Neuron (in vitro differentiated cells): ENCODE results near the gene KXD1.

Experiments
- H2AFZ ChIP-seq: one replicate; pipeline ENCODE4 v1.6.1; 2013; ENCODE audit warnings: low read depth, mild to moderate bottlenecking, inconsistent platforms, low read length, moderate library complexity
- H3K27me3 ChIP-seq: one replicate; pipeline ENCODE4 v1.6.1; 2013; ENCODE audit warnings: low read length; ENCODE audit not compliant: insufficient read depth
- H3K36me3 ChIP-seq: one replicate; pipeline ENCODE4 v1.6.1; 2013; ENCODE audit warnings: low read length; ENCODE audit not compliant: insufficient read depth
- H3K4me1 ChIP-seq: one replicate; pipeline ENCODE4 v1.6.1; 2013; ENCODE audit warnings: low read length; ENCODE audit not compliant: insufficient read depth
- H3K4me3 ChIP-seq: 2 replicates; pipeline ENCODE4 v1.5.1; 2013; ENCODE audit warnings: mild to moderate bottlenecking, low read length, moderate library complexity
- H3K9me3 ChIP-seq: one replicate; pipeline ENCODE4 v1.6.1; 2013; ENCODE audit warnings: low read length

The KXD1 gene

DNA sequence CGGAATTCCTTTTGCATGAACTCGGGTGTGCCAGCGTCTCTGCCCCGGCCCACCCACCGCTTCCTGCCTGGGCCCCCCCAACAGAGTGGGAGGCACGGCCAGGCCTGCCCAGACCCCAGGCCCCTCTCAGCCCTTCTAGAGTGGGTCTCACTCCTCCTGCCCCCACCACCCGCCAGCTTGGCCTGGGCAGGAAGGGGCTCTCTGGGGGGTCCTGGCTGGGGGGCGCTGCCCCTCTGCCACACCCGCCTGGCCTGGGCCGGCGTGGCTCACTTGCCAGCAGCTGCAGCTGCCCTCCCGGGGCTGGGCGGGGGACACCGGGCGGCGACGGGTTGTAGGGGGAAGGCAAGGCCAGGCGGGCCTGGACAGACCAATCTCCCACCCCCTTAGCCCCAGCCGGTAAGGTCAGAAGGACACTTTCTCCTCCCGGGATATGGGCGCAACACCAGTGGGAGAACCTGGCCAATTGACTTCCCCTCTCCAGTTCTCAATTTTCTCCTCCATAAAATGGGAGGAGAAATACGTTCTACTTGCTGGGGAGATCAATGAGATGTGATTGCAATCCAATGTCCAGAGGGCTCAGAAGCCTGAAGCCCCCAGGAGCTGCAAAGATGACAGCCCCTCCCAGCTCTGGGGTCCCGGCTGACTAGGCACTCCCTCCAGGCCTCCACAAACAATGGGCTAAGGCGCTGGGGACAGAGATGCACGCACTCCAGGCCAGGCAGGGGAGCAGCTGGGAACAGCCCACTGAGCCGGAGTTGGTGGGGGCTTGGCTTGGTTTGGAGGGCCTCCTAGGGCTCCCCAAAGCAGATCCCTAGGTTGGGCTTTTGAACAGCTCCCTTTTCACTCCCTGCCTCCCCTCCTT is 46.5 kb downstream of the KXD1 start:
- Histone ChIP-seq H3K9me3 (no peaks in the 10 kb centered on the region), H3K27me3 (peaks cover 72% of the 10 kb centered on the region), H3K36me3 (no peaks in the 10 kb centered on the region), H2AFZ (no peak overlapping the region), H3K4me3 (no peak overlapping the region), H3K4me1 (peaks cover 16% of the 10 kb centered on the region)

DNA sequence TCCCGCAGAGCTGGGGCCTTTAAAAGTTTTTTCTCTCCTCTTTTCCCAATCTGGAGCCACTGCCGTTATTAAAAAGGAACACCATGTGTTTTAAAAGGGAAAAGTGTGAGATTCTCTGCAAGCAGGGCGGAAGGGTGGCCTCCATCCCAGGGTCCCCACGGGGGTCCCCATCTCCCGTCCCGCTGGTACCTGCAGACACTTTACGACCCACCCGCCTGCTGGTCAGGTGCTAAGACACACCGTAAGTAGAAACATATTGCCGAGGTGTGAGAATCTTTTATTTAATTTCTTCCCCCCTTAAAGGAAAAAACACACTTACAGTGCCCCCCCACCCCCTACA is 47.1 kb downstream of the KXD1 start:
- H3K27me3 ChIP-seq: peaks cover 75% of the 10 kb centered on the region
- no peaks in the 10 kb centered on the region for H3K36me3 ChIP-seq
- no peaks in the 10 kb centered on the region for H3K9me3 ChIP-seq
- H3K4me1 ChIP-seq: peaks cover 16% of the 10 kb centered on the region
- no peak overlapping the region for H3K4me3 ChIP-seq
- no peak overlapping the region for H2AFZ ChIP-seq

DNA sequence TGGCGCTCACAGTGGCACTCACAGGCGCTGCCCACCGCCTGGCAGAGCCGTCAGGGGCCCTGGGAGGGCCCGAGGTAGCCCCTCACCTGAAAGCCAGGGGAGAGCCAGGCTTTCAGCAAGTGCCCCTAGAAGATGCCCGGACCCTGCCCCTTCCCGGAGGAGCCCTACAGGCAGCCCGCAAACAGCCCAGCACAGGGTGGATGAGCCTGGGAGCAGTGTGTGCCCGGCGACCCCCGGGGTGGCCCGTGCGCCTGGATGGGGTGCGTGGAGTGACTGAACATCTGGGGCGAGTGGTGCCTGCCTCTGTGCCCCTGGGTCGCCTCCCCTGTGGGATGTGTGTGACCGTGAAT is 47.5 kb downstream of the KXD1 start:
- Histone ChIP-seq H3K9me3 (no peaks in the 10 kb centered on the region), H3K36me3 (no peaks in the 10 kb centered on the region), H2AFZ (no peak overlapping the region), H3K4me1 (peaks cover 19% of the 10 kb centered on the region), H3K27me3 (peaks cover 78% of the 10 kb centered on the region), H3K4me3 (no peak overlapping the region)

DNA sequence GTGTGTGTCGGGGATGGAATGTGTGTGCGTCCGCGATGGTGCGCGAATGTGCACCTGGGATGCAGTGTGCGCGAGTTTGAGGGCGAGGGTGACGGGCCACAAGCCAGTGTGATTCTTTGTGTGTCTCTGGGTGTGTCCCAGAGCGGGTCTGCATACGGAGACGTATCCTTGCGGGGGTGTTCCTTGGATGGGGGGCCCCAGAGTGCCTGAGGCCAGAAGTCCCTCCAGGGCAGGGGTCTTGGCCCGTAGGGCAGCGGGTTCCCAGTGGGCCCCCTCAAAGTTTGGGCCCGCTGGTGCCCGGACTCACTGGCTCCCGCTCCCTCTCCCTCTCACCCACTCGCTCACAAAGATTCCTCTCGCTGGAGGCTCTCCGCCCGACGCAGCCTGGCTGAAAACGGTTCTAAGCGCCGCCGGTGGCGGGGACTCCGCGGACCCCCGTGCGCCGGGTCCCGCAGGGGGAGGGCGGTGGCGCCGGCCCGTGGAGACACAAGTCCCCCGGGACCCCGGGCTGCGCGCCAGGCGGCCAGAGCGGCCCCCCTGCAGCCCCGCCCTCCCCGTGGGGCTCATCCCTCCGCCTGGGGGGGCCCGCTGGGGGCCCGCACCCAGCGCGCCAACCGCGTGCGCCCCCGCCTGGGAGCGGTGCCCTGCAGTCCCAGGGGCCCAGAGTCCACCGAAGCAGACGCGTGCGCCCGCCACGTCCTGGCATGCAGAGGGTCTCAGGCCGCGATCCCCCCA is 48.0 kb downstream of the KXD1 start:
- Histone ChIP-seq H3K4me1 (peaks cover 23% of the 10 kb centered on the region), H3K4me3 (no peak overlapping the region), H3K9me3 (no peaks in the 10 kb centered on the region), H3K36me3 (no peaks in the 10 kb centered on the region), H3K27me3 (peaks cover 84% of the 10 kb centered on the region), H2AFZ (no peak overlapping the region)

DNA sequence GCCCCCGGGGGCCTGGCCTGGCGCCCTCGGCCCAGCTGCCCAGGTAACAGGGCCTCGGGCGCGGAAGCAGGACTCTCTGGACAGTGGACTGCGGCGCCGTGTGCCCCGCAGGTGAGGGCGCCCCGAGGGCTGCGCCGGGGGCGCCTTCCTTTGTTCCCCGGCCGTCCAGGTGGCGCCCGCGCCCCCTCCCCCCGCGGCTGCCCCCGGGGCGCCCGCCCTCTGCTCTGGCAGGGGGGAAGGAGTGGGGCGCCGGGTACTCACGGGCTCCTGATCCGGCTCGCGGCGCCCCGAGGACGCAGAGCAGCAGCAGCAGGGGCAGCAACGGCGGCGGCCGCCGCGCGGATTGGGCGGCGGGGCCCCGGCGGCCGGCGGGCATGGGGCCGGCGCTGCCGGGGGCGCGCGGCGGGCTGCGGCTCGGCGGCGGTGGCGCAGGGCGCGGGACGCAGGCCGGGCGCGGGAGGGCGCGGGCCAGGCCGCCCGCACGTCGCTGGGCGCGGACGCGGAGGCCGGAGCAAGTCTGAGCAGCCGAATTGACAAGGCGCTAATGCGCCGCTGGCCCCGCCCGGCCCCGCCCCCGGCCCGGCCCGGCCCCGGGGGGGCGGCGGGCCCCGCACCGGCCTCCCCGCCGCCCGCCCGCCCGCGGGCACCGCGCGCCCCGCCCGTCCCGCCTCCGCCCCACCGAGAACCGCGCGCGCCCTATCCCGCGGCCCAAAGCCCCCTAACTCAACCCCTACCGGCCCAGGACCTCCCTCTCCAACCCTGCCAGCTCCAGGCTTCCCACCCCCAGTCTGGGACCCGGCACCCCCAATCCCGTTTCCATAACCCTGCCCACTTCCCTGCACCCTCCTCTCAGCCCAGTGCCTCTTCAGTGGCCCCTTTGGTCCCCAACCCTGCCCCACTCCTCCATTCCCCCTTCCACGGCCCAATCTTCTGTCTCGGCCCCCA is 48.9 kb downstream of the KXD1 start, which contains the start of gene CRLF1:
Gene CRLF1 (minus strand): TSS at position 519 of the 945 bp plus-strand sequence. CDS start 143 bp downstream, at position 376.
- H3K4me1 ChIP-seq: peaks cover 31% of the 10 kb centered on the region
- H3K36me3 ChIP-seq: no peaks in the 10 kb centered on the region
- no peak within 1 kb of the TSS for H3K4me3 ChIP-seq
- H2AFZ ChIP-seq: no peak within 1 kb of the TSS
- no peaks in the 10 kb centered on the region for H3K9me3 ChIP-seq
- peaks cover 89% of the 10 kb centered on the region for H3K27me3 ChIP-seq

DNA sequence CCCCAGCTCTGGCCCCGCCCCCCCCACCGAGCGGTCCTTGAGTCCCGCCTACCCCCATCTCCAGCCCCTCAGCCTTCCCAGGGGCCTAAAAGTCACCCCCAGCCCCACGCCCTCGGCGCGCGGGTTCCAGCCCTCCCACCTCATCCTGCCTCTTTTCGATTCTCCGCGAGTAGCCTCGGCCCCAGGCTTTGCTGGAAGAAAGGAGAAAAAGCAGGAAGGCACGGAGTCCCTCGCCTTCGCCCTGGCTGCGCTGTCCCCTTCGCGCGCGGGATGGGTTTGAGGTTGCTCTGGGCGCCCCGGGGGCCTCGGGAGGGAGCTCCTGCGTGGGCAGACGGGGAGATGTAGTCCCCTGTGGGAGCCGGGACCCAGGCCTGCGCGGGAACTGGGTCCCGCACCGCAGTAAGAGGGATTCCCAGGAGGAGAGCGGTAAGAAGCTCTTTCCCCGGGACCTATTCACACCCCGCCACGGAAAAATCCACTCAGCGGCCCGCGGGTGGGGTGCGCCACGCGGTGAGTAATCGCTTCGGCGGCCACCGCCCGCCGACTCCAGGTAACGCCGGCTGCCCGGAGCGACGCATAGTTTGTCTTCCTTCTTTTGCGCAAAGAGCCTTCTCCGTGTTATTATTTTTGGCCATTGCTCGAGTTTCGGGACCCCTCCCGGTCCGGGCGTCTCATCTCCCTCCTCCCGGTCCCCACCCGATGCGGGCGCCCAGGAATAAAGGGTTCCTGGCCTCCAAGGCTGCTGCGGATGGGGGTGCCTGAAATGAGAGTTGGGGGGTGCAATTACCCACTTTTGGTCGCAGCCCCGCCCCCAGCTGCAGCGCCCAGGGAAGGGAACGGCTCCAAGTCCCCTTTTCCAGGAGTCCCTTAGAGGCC is 49.8 kb downstream of the KXD1 start:
- Histone ChIP-seq H2AFZ (no peak overlapping the region), H3K27me3 (peaks cover 90% of the 10 kb centered on the region), H3K36me3 (no peaks in the 10 kb centered on the region), H3K4me3 (no peak overlapping the region), H3K9me3 (no peaks in the 10 kb centered on the region), H3K4me1 (peaks cover 40% of the 10 kb centered on the region)

DNA sequence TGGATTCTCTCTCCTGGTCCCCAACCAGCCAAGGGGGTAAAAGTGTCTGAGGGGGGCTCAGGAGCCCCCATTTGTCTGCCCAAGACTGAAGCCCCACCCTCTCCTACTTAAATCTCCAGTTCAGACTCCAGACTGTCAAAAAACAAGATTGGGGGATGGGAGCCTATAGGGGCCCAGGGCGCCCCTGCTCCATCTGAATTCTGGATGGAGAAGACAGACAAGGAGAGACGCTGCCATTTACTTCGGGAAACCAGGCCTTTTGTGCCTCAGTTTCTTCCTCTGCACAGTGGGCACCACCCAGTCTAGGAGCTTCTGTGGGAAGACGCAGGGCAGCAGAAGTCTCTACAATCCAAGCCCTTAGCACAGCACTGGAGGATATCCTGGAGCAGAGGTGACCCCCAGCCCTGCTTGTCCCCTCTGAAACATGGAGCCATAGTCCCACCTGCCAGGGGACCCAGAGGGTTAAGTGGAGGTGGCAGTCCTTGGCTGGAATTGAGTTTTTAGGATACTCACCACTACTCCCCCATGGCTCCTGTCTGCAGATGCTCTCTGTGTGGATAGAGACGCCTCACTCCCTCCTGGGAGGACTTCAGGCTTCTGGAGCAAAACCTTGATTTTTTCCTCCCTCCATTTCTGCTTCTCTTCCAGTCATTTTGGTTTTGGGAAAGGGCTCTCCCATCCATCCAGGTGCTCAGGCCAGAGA is 50.6 kb downstream of the KXD1 start:
- peaks cover 43% of the 10 kb centered on the region for H3K4me1 ChIP-seq
- H3K9me3 ChIP-seq: no peaks in the 10 kb centered on the region
- no peak overlapping the region for H2AFZ ChIP-seq
- H3K27me3 ChIP-seq: peaks cover 89% of the 10 kb centered on the region
- H3K4me3 ChIP-seq: no peak overlapping the region
- no peaks in the 10 kb centered on the region for H3K36me3 ChIP-seq

DNA sequence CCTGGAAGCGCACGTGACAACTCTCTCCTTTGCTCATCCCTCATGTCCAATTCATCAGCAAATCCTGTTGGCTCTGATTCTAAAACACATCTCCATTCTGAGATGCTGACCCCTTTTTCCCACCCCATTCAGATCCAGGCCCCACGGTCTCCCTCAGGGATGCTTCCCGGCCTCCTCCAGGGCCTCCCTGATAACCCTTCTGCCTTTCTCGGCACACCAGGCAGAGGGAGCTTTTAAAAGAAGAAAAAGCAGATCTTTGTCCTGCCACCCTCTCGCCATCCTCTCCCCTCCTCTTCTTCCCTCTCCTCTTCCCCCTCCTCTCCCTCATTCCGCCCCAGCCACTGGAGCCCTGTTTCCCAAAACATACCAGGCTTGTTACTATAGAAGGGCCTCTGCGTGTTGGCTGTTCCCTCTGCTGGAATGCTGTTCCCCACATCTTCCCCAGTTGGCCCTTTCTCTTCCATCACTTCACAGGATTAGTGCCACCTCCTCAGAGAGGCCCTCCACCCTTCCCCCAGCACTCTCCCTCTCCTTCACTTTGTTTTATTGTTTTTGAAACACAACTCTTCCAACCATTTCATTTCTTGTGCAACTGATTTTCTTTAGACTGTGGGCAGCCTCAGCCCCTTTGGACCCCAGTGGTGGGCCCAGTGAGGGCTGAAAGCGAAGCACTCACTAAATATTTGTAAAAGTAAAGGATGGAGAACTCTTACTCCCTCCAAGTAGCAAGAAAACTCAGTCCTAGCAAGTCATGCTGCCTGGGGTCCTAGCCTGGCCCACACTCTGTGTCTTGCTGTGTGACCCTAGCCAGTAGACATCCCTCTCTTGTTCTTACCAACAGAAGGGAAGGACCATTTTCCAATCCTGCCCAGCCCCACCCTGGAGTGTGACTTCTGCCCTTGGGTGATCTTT is 51.4 kb downstream of the KXD1 start:
- Histone ChIP-seq H3K9me3 (no peaks in the 10 kb centered on the region), H3K27me3 (peaks cover 89% of the 10 kb centered on the region), H3K4me3 (no peak overlapping the region), H2AFZ (no peak overlapping the region), H3K36me3 (no peaks in the 10 kb centered on the region), H3K4me1 (peaks cover 45% of the 10 kb centered on the region)

DNA sequence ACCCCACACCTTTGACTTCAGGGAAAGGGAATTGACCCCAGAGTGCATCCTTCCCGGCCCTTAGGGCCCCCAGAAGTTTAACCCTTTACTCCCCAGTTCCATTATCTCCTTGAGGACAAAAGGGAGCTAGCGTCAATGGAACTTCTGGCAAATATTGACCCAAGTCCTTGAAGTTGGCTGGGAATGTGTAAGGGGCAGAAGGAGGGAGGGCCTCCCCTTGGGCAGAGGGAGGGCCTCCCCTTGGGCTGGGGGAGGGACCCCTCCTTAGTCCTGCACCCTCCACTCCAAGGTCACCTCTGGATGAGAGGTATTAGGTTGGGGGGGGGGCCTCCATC is 52.0 kb downstream of the KXD1 start:
- no peak overlapping the region for H3K4me3 ChIP-seq
- H3K9me3 ChIP-seq: no peaks in the 10 kb centered on the region
- H3K27me3 ChIP-seq: peaks cover 89% of the 10 kb centered on the region
- no peaks in the 10 kb centered on the region for H3K36me3 ChIP-seq
- peaks cover 39% of the 10 kb centered on the region for H3K4me1 ChIP-seq
- no peak overlapping the region for H2AFZ ChIP-seq

DNA sequence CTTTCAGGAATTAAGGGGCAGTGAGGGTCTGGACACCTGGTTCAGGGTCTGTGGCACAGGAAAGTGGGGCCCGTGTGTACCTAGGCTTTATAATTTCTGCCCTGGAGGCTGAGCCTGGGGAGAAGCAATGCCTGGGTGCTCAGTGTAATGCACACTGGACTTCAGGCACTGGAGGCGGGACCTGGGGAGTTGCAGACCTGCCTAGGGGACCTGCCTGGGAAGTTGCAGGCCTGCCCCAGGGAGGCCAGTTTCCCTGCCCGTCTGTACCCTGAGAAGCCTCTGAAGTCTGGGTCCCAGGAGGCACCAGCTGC is 52.5 kb downstream of the KXD1 start:
- no peak overlapping the region for H2AFZ ChIP-seq
- H3K4me3 ChIP-seq: no peak overlapping the region
- peaks cover 36% of the 10 kb centered on the region for H3K4me1 ChIP-seq
- H3K36me3 ChIP-seq: no peaks in the 10 kb centered on the region
- no peaks in the 10 kb centered on the region for H3K9me3 ChIP-seq
- peaks cover 84% of the 10 kb centered on the region for H3K27me3 ChIP-seq

DNA sequence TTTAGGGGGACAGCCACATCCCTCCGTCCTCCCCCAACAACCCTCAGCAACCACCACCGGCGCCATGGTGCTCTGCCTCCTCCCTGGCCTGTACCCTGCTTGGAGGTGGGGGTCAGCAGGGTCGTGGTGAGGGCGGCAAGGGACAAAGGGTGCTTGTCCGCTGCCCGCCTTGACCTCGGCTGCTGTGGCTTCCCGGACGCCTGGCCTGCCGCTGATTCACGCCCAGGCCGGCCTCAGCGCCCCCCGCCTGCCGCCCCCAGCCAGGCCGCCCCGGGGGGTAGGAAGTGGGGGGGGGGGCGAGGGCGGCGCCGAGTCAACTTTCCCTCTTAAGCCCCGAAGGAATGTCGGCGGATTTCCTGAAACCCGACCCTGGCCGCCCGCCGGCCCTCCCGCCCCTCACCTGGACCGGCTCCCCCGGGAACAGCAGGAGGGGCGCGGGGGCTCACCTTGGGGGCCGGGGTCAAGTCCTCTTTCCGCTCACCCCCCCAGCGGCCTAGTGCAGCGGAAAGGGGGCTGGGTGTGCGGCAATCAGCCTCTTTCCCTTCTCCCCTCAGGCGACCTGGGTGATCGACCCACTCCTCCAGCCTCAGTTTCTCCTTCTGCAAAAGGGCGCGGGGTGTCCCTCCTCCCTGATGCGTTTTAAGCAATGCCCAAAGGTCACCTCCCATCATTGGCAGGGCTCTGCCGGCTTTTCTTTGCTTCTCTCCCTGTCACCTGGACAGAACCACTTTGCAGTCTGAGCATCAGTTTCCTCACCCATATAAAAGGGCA is 53.1 kb downstream of the KXD1 start:
- Histone ChIP-seq H3K36me3 (no peaks in the 10 kb centered on the region), H3K9me3 (no peaks in the 10 kb centered on the region), H3K4me1 (peaks cover 36% of the 10 kb centered on the region), H2AFZ (no peak overlapping the region), H3K27me3 (peaks cover 80% of the 10 kb centered on the region), H3K4me3 (no peak overlapping the region)
